Common myeloid progenitor, CD34-positive (primary cell): ENCODE results near the gene CACNA1S. TPM values are rescaled to one million over a fixed set of nuclear protein-coding genes. Genes with fewer than 3 reads are reported as not detected.

Experiments used
- CTCF ChIA-PET: fragments of 350-600 bp; sonication (Branson Sonifier 250); formaldehyde crosslinking; loops from one replicate; lab custom pipeline; 2021; ENCODE audit warnings: antibody characterized with exemption; lab: Charles Lee
- POLR2A ChIA-PET: fragments of 350-600 bp; sonication (Branson Sonifier 250); formaldehyde crosslinking; loops from one replicate; lab custom pipeline; 2021; ENCODE audit warnings: antibody characterized with exemption; lab: Charles Lee
- DNase-seq, 3 donors: peaks; one replicate each; pipeline versions ENCODE4 v3.0.0 to v3.0.0-alpha.2; 2013
- H3K27ac ChIP-seq, 2 experiments: 1 replicate in 1 of 2; 2 replicates in 1 of 2; pipeline ENCODE4 v1.7.0; 2013; ENCODE audit warnings: inconsistent platforms in 2 of 2, low read length in 2 of 2, mild to moderate bottlenecking in 2 of 2, low read depth in 1 of 2, moderate library complexity in 1 of 2; ENCODE audit not compliant: severe bottlenecking in 2 of 2, insufficient read depth in 1 of 2, poor library complexity in 1 of 2
- H3K27me3 ChIP-seq, 5 experiments: replicated peaks in 2 of 5; 1 replicate in 3 of 5; 2 replicates in 2 of 5; pipeline versions ENCODE4 v1.6.1 to v1.7.0; 2013; ENCODE audit warnings: low read length in 4 of 5, mild to moderate bottlenecking in 2 of 5, moderate library complexity in 2 of 5, inconsistent platforms in 1 of 5; ENCODE audit not compliant: insufficient read depth in 5 of 5, control insufficient read depth in 4 of 5
- H3K36me3 ChIP-seq, 4 experiments: 1 replicate in 2 of 4; 2 replicates in 2 of 4; pipeline versions ENCODE4 v1.6.1 to v1.7.0; 2013; ENCODE audit warnings: low read length in 3 of 4, control low read depth in 1 of 4, mild to moderate bottlenecking in 1 of 4; ENCODE audit not compliant: control insufficient read depth in 4 of 4, insufficient read depth in 4 of 4
- H3K4me1 ChIP-seq, 4 experiments: 1 replicate in 3 of 4; 2 replicates in 1 of 4; pipeline versions ENCODE4 v1.6.1 to v1.7.1; 2013; ENCODE audit warnings: low read length in 3 of 4, mild to moderate bottlenecking in 3 of 4, control low read depth in 1 of 4, inconsistent platforms in 1 of 4, moderate library complexity in 1 of 4; ENCODE audit not compliant: control insufficient read depth in 4 of 4, insufficient read depth in 4 of 4; ENCODE audit errors: control extremely low read depth in 1 of 4
- H3K4me3 ChIP-seq, 7 experiments: 1 replicate in 4 of 7; 2 replicates in 3 of 7; pipeline versions ENCODE4 v1.5.1 to v1.7.0; 2013; ENCODE audit warnings: mild to moderate bottlenecking in 7 of 7, low read length in 6 of 7, moderate library complexity in 6 of 7, inconsistent platforms in 2 of 7, low read depth in 2 of 7, control low read depth in 1 of 7; ENCODE audit not compliant: insufficient read depth in 4 of 7, control insufficient read depth in 1 of 7; ENCODE audit errors: extremely low read depth in 1 of 7
- H3K9me3 ChIP-seq, 5 experiments: 1 replicate in 4 of 5; 2 replicates in 1 of 5; pipeline versions ENCODE4 v1.6.1 to v1.7.1; 2013; ENCODE audit warnings: low read length in 4 of 5, mild to moderate bottlenecking in 2 of 5, inconsistent platforms in 1 of 5, low read depth in 1 of 5, moderate library complexity in 1 of 5; ENCODE audit not compliant: control insufficient read depth in 4 of 5, insufficient read depth in 2 of 5; ENCODE audit errors: control extremely low read depth in 1 of 5
- WGBS: methylation state at CpG from one replicate; pipeline ENCODE4 v1.1.5; 2013; ENCODE audit not compliant: insufficient coverage; 5-methylcytosine and 5-hydroxymethylcytosine counted together
- polyA plus RNA-seq: library from polyadenylated mRNA; unstranded; fragments of 120-200 nt; gene quantifications from one replicate; pipeline ENCODE4 v1.2.1, GENCODE V29; 2013

CACNA1S gene
- polyA plus RNA-seq: not detected

DNA sequence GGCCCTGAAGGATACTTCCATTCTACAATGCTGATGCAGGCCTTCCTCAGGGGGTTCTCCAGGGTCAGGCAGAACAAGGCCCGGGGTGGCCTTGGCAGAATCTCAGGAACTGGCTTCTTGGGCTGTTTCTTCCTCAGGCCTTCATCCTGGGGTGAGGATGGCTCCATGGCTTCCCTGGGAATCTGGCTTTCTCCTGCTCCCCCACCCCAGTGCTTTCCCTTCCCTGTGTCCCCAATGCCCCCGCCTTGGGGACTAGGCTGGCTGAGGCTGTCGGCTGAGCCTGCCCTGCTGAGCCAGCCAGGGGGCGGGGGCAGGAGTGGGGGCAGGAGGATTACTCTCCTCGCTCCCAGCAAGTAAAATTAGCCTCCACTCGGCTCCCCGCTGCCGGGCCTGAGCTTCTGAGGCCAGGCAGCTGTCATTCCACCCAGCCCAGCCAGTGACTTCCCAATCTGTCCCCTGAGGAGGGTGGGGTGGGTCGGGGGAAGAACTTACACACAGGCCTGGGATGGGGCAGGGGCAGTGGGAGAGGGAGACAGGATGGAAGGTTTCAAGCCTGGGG lies at the start of gene CACNA1S:
CACNA1S (minus strand) TSS at position 254 of the 559 bp plus-strand sequence; CDS start at position 167, 87 bp downstream.
- DNase-seq: no peak
- WGBS: 100% methylated on average over 1 of the region's 9 CpGs
- H3K27ac ChIP-seq: no peak within 1 kb of the TSS
- peaks cover 0 to 12% (median 9%) of the 10 kb centered on the region in 4 experiments for H3K4me1 ChIP-seq
- H3K36me3 ChIP-seq: no peaks in the 10 kb centered on the region
- peaks cover 0 to 24% (median 16%) of the 10 kb centered on the region in 5 experiments for H3K27me3 ChIP-seq
- H3K9me3 ChIP-seq: no peaks in the 10 kb centered on the region
- POLR2A ChIA-PET: no interaction called here
- CTCF ChIA-PET: interaction anchor here (1.4 to 5.7 kb wide), 4 partner anchors 26 to 132 kb away, joined by 5 to 59 read pairs (median 6); no protein-coding TSS in a partner anchor
- H3K4me3 ChIP-seq: no peak within 1 kb of the TSS

DNA sequence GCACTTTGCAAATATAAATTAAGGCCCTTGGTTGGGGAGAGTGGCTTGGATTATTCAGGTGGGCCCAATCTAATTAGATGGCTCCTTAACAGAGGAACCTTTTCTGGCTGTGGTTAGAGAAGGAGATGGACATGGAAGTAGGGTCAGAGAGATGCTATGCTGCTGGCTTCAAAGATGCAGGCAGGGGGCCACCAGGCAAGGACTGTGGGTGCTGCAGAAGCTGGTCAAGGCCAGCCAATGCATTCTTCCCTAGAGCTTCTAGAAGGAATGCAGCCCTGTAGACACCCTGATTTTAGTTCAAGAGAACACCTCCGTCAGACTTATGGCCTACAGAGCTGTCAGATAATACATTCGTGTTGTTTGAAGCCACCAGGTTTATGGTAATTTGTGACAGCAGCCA lies 45.7 kb upstream of the CACNA1S start:
- Histone ChIP-seq H3K27me3 (no peaks in the 10 kb centered on the region), H3K27ac (no peak overlapping the region), H3K9me3 (no peaks in the 10 kb centered on the region), H3K4me3 (no peak overlapping the region), H3K4me1 (peaks cover 4 to 15% (median 12%) of the 10 kb centered on the region in 4 experiments), H3K36me3 (no peaks in the 10 kb centered on the region)
- WGBS: 100% methylated on average over 1 of the region's 2 CpGs
- no peak for DNase-seq
- POLR2A ChIA-PET: no interaction called here
- CTCF ChIA-PET: interaction anchor here (0.6 to 13.0 kb wide), 4 partner anchors 8 to 16 kb away, joined by 3 to 89 read pairs (median 10); no protein-coding TSS in a partner anchor

DNA sequence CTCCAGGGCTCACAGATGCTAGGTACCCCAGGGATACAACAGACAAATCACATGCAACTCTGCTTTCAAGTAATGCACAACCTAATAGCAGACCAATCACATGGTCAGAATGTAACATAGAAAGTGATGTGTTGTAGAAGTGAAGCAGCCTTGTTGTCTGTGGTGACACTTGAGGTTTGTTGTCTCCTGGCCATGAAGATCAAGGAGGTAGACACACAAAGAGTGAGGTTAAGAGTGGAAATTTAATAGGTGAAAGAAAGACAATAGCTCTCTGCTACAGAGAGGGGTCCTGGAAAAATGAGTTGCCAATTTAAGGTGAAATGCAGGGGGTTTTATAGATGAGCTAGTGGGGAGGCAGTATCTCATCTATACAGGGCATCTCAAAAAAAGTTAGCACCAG lies 44.6 kb upstream of the CACNA1S start:
- POLR2A ChIA-PET: no interaction called here
- Histone ChIP-seq H3K36me3 (peaks cover 0 to 3% (median 2%) of the 10 kb centered on the region in 4 experiments), H3K4me1 (peaks cover 4 to 18% (median 12%) of the 10 kb centered on the region in 4 experiments), H3K27ac (no peak overlapping the region), H3K4me3 (no peak overlapping the region), H3K27me3 (no peaks in the 10 kb centered on the region), H3K9me3 (no peaks in the 10 kb centered on the region)
- CTCF ChIA-PET: interaction anchor here (1.8 to 13.0 kb wide), 2 partner anchors 9 to 12 kb away, joined by 4 to 89 read pairs; no protein-coding TSS in a partner anchor
- DNase-seq: peak in 2 of 3 donors; percentile 6 to 8

DNA sequence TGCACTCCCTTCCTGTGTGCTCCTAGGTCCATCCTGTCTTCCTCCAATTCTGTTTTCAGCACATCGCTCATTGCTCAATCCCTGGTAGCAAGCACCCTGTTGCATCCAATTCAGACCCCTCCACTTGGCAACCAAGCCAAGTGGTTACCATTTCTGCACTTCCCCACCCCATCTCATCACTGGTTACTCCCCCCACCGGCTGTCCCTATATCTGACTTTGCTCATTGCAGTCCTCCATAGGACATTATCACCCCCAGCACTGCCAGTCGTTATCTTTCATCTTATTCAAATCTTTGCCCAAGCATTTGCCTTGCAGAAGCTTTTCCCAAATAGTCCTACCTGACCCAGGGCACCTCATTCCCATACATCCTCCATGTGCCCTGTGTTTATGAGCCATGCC lies 44.1 kb upstream of the CACNA1S start:
- ChIA-PET POLR2A (no interaction called here), CTCF (interaction anchor here (1.8 to 13.0 kb wide), 2 partner anchors 9 to 12 kb away, joined by 4 to 89 read pairs; no protein-coding TSS in a partner anchor)

DNA sequence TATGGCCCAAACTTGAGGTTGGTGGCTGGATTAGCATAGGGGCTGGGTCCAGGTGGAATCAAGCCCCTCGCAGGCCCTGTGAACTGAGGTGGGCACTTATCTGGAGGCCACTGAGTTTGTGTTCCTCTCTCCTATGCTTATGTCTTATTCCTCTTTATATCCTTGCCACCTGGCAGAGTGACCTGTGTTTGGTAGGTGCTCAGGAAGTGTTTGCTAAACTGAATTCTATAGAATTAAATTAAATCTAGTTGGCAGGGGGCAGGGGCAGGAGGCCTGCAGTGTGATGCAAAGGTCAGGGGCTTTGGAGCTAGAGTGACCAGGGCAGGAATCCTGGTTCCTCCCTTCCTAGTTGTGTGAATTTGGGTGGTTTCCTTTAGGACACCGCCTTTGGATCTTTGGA lies 43.1 kb upstream of the CACNA1S start:
- POLR2A ChIA-PET: interaction anchor here (0.6 kb wide), 1 partner anchor 68 kb away, joined by 3 read pairs; no protein-coding TSS in a partner anchor
- Histone ChIP-seq H3K4me1 (peaks cover 4 to 18% (median 12%) of the 10 kb centered on the region in 4 experiments), H3K36me3 (peaks cover 3 to 18% (median 10%) of the 10 kb centered on the region in 4 experiments), H3K9me3 (no peaks in the 10 kb centered on the region), H3K4me3 (no peak overlapping the region), H3K27ac (no peak overlapping the region), H3K27me3 (no peaks in the 10 kb centered on the region)
- DNase-seq: no peak
- WGBS: no CpG with 5 or more reads among the region's 2 CpGs
- CTCF ChIA-PET: interaction anchor here (1.7 to 13.0 kb wide), 2 partner anchors 13 to 29 kb away, joined by 6 to 89 read pairs; no protein-coding TSS in a partner anchor

More for the DNA sequence above, 44.1 kb upstream of the CACNA1S start:
- peaks cover 4 to 18% (median 12%) of the 10 kb centered on the region in 4 experiments for H3K4me1 ChIP-seq
- DNase-seq: no peak
- no peaks in the 10 kb centered on the region for H3K27me3 ChIP-seq
- H3K27ac ChIP-seq: no peak overlapping the region
- no peaks in the 10 kb centered on the region for H3K9me3 ChIP-seq
- H3K4me3 ChIP-seq: no peak overlapping the region
- peaks cover 1 to 8% (median 7%) of the 10 kb centered on the region in 4 experiments for H3K36me3 ChIP-seq
- WGBS: 92% methylated on average over 3 of the region's 3 CpGs

DNA sequence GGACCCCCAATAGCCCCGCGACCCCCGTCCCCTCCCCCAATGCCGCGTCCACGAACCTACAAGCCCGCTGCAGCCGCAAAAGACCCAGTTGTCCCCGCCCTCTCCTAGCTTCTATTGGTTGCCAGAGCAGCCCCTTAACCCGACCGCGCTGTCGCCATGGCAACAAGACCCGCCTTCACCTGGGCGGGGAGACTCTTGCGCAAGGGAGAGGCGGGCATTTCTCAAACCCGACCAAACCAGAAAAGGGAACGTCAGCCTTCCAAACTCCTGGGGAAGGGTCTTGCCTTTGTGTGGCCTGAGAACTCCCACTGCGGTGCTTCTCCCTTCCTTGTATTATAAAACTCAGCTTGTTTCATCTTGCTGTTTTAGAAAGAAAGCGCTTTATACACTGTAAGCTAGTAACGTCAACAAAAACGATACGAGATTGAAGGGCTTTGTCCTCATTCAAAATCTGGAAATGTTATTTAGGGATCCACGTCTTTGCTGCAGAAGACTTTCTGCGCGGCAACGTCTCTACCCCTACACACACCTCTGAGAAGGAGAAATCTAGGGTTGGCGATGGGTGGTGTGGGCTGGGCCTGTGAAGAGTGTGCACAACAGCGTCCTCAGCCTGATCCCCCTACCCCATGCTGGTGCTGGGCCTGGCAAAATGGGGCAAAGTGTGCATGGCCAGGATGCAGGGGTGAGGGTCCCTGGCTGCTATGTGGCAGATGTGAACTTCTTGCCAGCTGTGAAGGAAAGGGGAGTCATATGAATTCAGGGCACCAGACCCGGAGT lies 42.4 kb upstream of the CACNA1S start, which contains the start of gene TMEM9:
TMEM9 (minus strand) TSS at position 86 of the 777 bp plus-strand sequence. CDS start 551 bp downstream, outside the sequence.
- Histone ChIP-seq H3K27me3 (no peaks in the 10 kb centered on the region), H3K4me1 (peaks cover 4 to 18% (median 12%) of the 10 kb centered on the region in 4 experiments), H3K9me3 (no peaks in the 10 kb centered on the region), H3K27ac (peak within 1 kb of the TSS in 1 of 2 experiments; percentile 85), H3K4me3 (peak within 1 kb of the TSS; percentile 67 to 89 (median 80)), H3K36me3 (peaks cover 4 to 24% (median 16%) of the 10 kb centered on the region in 4 experiments)
- WGBS: 10% methylated on average over 14 of the region's 31 CpGs
- POLR2A ChIA-PET: interaction anchor here (0.6 kb wide), 1 partner anchor 11 kb away, joined by 3 read pairs; no protein-coding TSS in a partner anchor
- DNase-seq: peak; percentile 94 to 98 (median 96)
- CTCF ChIA-PET: interaction anchor here (1.1 to 13.0 kb wide), 4 partner anchors 14 to 35 kb away, joined by 3 to 89 read pairs (median 4); no protein-coding TSS in a partner anchor
